ENCODE measurements around the gene ENOX1.

ENOX1 gene

GRCh38 chr13:43596924-43597598 lies 189.7 kb downstream of the ENOX1 start:
- Histone ChIP-seq H3K36me3 (ENCODE audit: control insufficient read depth in 2 of 2, insufficient read depth in 2 of 2, low read length in 2 of 2) (no peaks in the 10 kb centered on the region), H3K4me1 (ENCODE audit: control insufficient read depth in 2 of 2, insufficient read depth in 2 of 2, low read length in 2 of 2) (no peaks in the 10 kb centered on the region), H3K27ac (ENCODE audit: low read depth in 2 of 2, low read length in 2 of 2) (no peak overlapping the region), H3K9ac (ENCODE audit: low read depth in 1 of 2, low read length in 2 of 2) (no peak overlapping the region), H3K4me3 (ENCODE audit: low read length in 2 of 2) (no peak overlapping the region), H3K9me3 (ENCODE audit: control insufficient read depth in 2 of 2, low read length in 2 of 2) (no peaks in the 10 kb centered on the region), H3K27me3 (ENCODE audit: control insufficient read depth in 2 of 2, insufficient read depth in 2 of 2, low read length in 2 of 2) (no peaks in the 10 kb centered on the region)

- no peaks in the 10 kb centered on the region for H3K27me3 ChIP-seq (ENCODE audit: control insufficient read depth in 2 of 2, insufficient read depth in 2 of 2, low read length in 2 of 2)
- H3K9me3 ChIP-seq (ENCODE audit: control insufficient read depth in 2 of 2, low read length in 2 of 2): no peaks in the 10 kb centered on the region
- no peak overlapping the region for H3K4me3 ChIP-seq (ENCODE audit: low read length in 2 of 2)
- H3K4me1 ChIP-seq (ENCODE audit: control insufficient read depth in 2 of 2, insufficient read depth in 2 of 2, low read length in 2 of 2): no peaks in the 10 kb centered on the region
- H3K9ac ChIP-seq (ENCODE audit: low read depth in 1 of 2, low read length in 2 of 2): no peak overlapping the region
- no peaks in the 10 kb centered on the region for H3K36me3 ChIP-seq (ENCODE audit: control insufficient read depth in 2 of 2, insufficient read depth in 2 of 2, low read length in 2 of 2)
- no peak overlapping the region for H3K27ac ChIP-seq (ENCODE audit: low read depth in 2 of 2, low read length in 2 of 2)
Observed at GRCh38 chr13:43596006-43596405, 190.8 kb downstream of the ENOX1 start.

- H3K27me3 ChIP-seq (ENCODE audit: control insufficient read depth in 2 of 2, insufficient read depth in 2 of 2, low read length in 2 of 2): no peaks in the 10 kb centered on the region
- H3K4me1 ChIP-seq (ENCODE audit: control insufficient read depth in 2 of 2, insufficient read depth in 2 of 2, low read length in 2 of 2): no peaks in the 10 kb centered on the region
- no peaks in the 10 kb centered on the region for H3K9me3 ChIP-seq (ENCODE audit: control insufficient read depth in 2 of 2, low read length in 2 of 2)
- no peak overlapping the region for H3K9ac ChIP-seq (ENCODE audit: low read depth in 1 of 2, low read length in 2 of 2)
- no peak overlapping the region for H3K4me3 ChIP-seq (ENCODE audit: low read length in 2 of 2)
- H3K27ac ChIP-seq (ENCODE audit: low read depth in 2 of 2, low read length in 2 of 2): no peak overlapping the region
- H3K36me3 ChIP-seq (ENCODE audit: control insufficient read depth in 2 of 2, insufficient read depth in 2 of 2, low read length in 2 of 2): no peaks in the 10 kb centered on the region
Observed at GRCh38 chr13:43587376-43587775, 199.4 kb downstream of the ENOX1 start.

GRCh38 chr13:43584751-43585150 lies 202.0 kb downstream of the ENOX1 start:
- H3K4me3 ChIP-seq (ENCODE audit: low read length in 2 of 2): no peak overlapping the region
- no peaks in the 10 kb centered on the region for H3K4me1 ChIP-seq (ENCODE audit: control insufficient read depth in 2 of 2, insufficient read depth in 2 of 2, low read length in 2 of 2)
- H3K9me3 ChIP-seq (ENCODE audit: control insufficient read depth in 2 of 2, low read length in 2 of 2): no peaks in the 10 kb centered on the region
- no peak overlapping the region for H3K9ac ChIP-seq (ENCODE audit: low read depth in 1 of 2, low read length in 2 of 2)
- H3K27me3 ChIP-seq (ENCODE audit: control insufficient read depth in 2 of 2, insufficient read depth in 2 of 2, low read length in 2 of 2): no peaks in the 10 kb centered on the region
- no peak overlapping the region for H3K27ac ChIP-seq (ENCODE audit: low read depth in 2 of 2, low read length in 2 of 2)
- no peaks in the 10 kb centered on the region for H3K36me3 ChIP-seq (ENCODE audit: control insufficient read depth in 2 of 2, insufficient read depth in 2 of 2, low read length in 2 of 2)

GRCh38 chr13:43583321-43583720 lies 203.5 kb downstream of the ENOX1 start:
- H3K9ac ChIP-seq (ENCODE audit: low read depth in 1 of 2, low read length in 2 of 2): no peak overlapping the region
- no peak overlapping the region for H3K4me3 ChIP-seq (ENCODE audit: low read length in 2 of 2)
- no peaks in the 10 kb centered on the region for H3K36me3 ChIP-seq (ENCODE audit: control insufficient read depth in 2 of 2, insufficient read depth in 2 of 2, low read length in 2 of 2)
- no peaks in the 10 kb centered on the region for H3K27me3 ChIP-seq (ENCODE audit: control insufficient read depth in 2 of 2, insufficient read depth in 2 of 2, low read length in 2 of 2)
- no peaks in the 10 kb centered on the region for H3K9me3 ChIP-seq (ENCODE audit: control insufficient read depth in 2 of 2, low read length in 2 of 2)
- H3K4me1 ChIP-seq (ENCODE audit: control insufficient read depth in 2 of 2, insufficient read depth in 2 of 2, low read length in 2 of 2): no peaks in the 10 kb centered on the region
- no peak overlapping the region for H3K27ac ChIP-seq (ENCODE audit: low read depth in 2 of 2, low read length in 2 of 2)

GRCh38 chr13:43580280-43580679 lies 206.5 kb downstream of the ENOX1 start:
- no peaks in the 10 kb centered on the region for H3K36me3 ChIP-seq (ENCODE audit: control insufficient read depth in 2 of 2, insufficient read depth in 2 of 2, low read length in 2 of 2)
- no peak overlapping the region for H3K27ac ChIP-seq (ENCODE audit: low read depth in 2 of 2, low read length in 2 of 2)
- no peaks in the 10 kb centered on the region for H3K27me3 ChIP-seq (ENCODE audit: control insufficient read depth in 2 of 2, insufficient read depth in 2 of 2, low read length in 2 of 2)
- no peaks in the 10 kb centered on the region for H3K9me3 ChIP-seq (ENCODE audit: control insufficient read depth in 2 of 2, low read length in 2 of 2)
- no peak overlapping the region for H3K9ac ChIP-seq (ENCODE audit: low read depth in 1 of 2, low read length in 2 of 2)
- H3K4me1 ChIP-seq (ENCODE audit: control insufficient read depth in 2 of 2, insufficient read depth in 2 of 2, low read length in 2 of 2): no peaks in the 10 kb centered on the region
- no peak overlapping the region for H3K4me3 ChIP-seq (ENCODE audit: low read length in 2 of 2)

GRCh38 chr13:43579321-43579720 lies 207.5 kb downstream of the ENOX1 start:
- Histone ChIP-seq H3K27ac (ENCODE audit: low read depth in 2 of 2, low read length in 2 of 2) (no peak overlapping the region), H3K36me3 (ENCODE audit: control insufficient read depth in 2 of 2, insufficient read depth in 2 of 2, low read length in 2 of 2) (no peaks in the 10 kb centered on the region), H3K9ac (ENCODE audit: low read depth in 1 of 2, low read length in 2 of 2) (no peak overlapping the region), H3K27me3 (ENCODE audit: control insufficient read depth in 2 of 2, insufficient read depth in 2 of 2, low read length in 2 of 2) (no peaks in the 10 kb centered on the region), H3K4me3 (ENCODE audit: low read length in 2 of 2) (no peak overlapping the region), H3K9me3 (ENCODE audit: control insufficient read depth in 2 of 2, low read length in 2 of 2) (no peaks in the 10 kb centered on the region), H3K4me1 (ENCODE audit: control insufficient read depth in 2 of 2, insufficient read depth in 2 of 2, low read length in 2 of 2) (no peaks in the 10 kb centered on the region)

- Histone ChIP-seq H3K27me3 (ENCODE audit: control insufficient read depth in 2 of 2, insufficient read depth in 2 of 2, low read length in 2 of 2) (no peaks in the 10 kb centered on the region), H3K36me3 (ENCODE audit: control insufficient read depth in 2 of 2, insufficient read depth in 2 of 2, low read length in 2 of 2) (no peaks in the 10 kb centered on the region), H3K4me1 (ENCODE audit: control insufficient read depth in 2 of 2, insufficient read depth in 2 of 2, low read length in 2 of 2) (peaks cover 0 to 1% of the 10 kb centered on the region in 2 donors), H3K27ac (ENCODE audit: low read depth in 2 of 2, low read length in 2 of 2) (no peak overlapping the region), H3K9ac (ENCODE audit: low read depth in 1 of 2, low read length in 2 of 2) (no peak overlapping the region), H3K9me3 (ENCODE audit: control insufficient read depth in 2 of 2, low read length in 2 of 2) (no peaks in the 10 kb centered on the region), H3K4me3 (ENCODE audit: low read length in 2 of 2) (no peak overlapping the region)
Observed at GRCh38 chr13:43574605-43575004, 212.2 kb downstream of the ENOX1 start.

GRCh38 chr13:43573802-43574514 lies 212.8 kb downstream of the ENOX1 start:
- Histone ChIP-seq H3K36me3 (ENCODE audit: control insufficient read depth in 2 of 2, insufficient read depth in 2 of 2, low read length in 2 of 2) (no peaks in the 10 kb centered on the region), H3K27me3 (ENCODE audit: control insufficient read depth in 2 of 2, insufficient read depth in 2 of 2, low read length in 2 of 2) (no peaks in the 10 kb centered on the region), H3K4me3 (ENCODE audit: low read length in 2 of 2) (no peak overlapping the region), H3K9ac (ENCODE audit: low read depth in 1 of 2, low read length in 2 of 2) (no peak overlapping the region), H3K27ac (ENCODE audit: low read depth in 2 of 2, low read length in 2 of 2) (no peak overlapping the region), H3K4me1 (ENCODE audit: control insufficient read depth in 2 of 2, insufficient read depth in 2 of 2, low read length in 2 of 2) (peaks cover 0 to 3% of the 10 kb centered on the region in 2 donors), H3K9me3 (ENCODE audit: control insufficient read depth in 2 of 2, low read length in 2 of 2) (no peaks in the 10 kb centered on the region)

- Histone ChIP-seq H3K9ac (ENCODE audit: low read depth in 1 of 2, low read length in 2 of 2) (no peak overlapping the region), H3K27ac (ENCODE audit: low read depth in 2 of 2, low read length in 2 of 2) (no peak overlapping the region), H3K9me3 (ENCODE audit: control insufficient read depth in 2 of 2, low read length in 2 of 2) (no peaks in the 10 kb centered on the region), H3K27me3 (ENCODE audit: control insufficient read depth in 2 of 2, insufficient read depth in 2 of 2, low read length in 2 of 2) (no peaks in the 10 kb centered on the region), H3K4me1 (ENCODE audit: control insufficient read depth in 2 of 2, insufficient read depth in 2 of 2, low read length in 2 of 2) (peaks cover 0 to 3% of the 10 kb centered on the region in 2 donors), H3K36me3 (ENCODE audit: control insufficient read depth in 2 of 2, insufficient read depth in 2 of 2, low read length in 2 of 2) (no peaks in the 10 kb centered on the region), H3K4me3 (ENCODE audit: low read length in 2 of 2) (no peak overlapping the region)
Observed at GRCh38 chr13:43573361-43573740, 213.4 kb downstream of the ENOX1 start.

Measured in mucosa of rectum (tissue), 2 donors.